Naive thymus-derived CD4-positive, alpha-beta T cell (primary cell): ENCODE data around the gene HEPH. TPM values are rescaled to one million over a fixed set of nuclear protein-coding genes. Genes with fewer than 3 reads are reported as not detected.

Experiments
- ATAC-seq: fragments of 150-1000 bp; cut with Tn5 transposase; 2 replicates; pipeline ENCODE4 v1.10.0; 2021; ENCODE audit warnings: mild to moderate bottlenecking, moderate library complexity
- CTCF ChIA-PET: fragments of 350-600 bp; sonication (Branson Sonifier 250); formaldehyde crosslinking; loops from one replicate; lab custom pipeline; 2021; ENCODE audit warnings: antibody characterized with exemption; lab: Charles Lee
- POLR2A ChIA-PET: fragments of 350-600 bp; sonication (Branson Sonifier 250); formaldehyde crosslinking; loops from one replicate; lab custom pipeline; 2021; ENCODE audit warnings: antibody characterized with exemption, inconsistent platforms; lab: Charles Lee
- DNase-seq, 9 donors: peaks; one replicate each; pipeline versions ENCODE4 v3.0.0 to v3.0.0-alpha.2; 2020 to 2022; ENCODE audit warnings: mixed read lengths in 1 of 9
- H3K27ac ChIP-seq: one replicate; pipeline ENCODE4 v1.7.0; 2013; ENCODE audit warnings: mild to moderate bottlenecking, low read depth, low read length, moderate library complexity
- H3K27me3 ChIP-seq, 2 donors: one replicate each; pipeline ENCODE4 v1.7.0; 2013; ENCODE audit warnings: low read length in 2 of 2, mild to moderate bottlenecking in 2 of 2, moderate library complexity in 2 of 2; ENCODE audit not compliant: control insufficient read depth in 2 of 2, insufficient read depth in 2 of 2
- H3K36me3 ChIP-seq, 3 experiments: 1 replicate in 2 of 3; 2 replicates in 1 of 3; pipeline ENCODE4 v1.7.0; 2013; ENCODE audit warnings: low read length in 3 of 3, mild to moderate bottlenecking in 3 of 3, moderate library complexity in 1 of 3; ENCODE audit not compliant: insufficient read depth in 3 of 3, control insufficient read depth in 2 of 3
- H3K4me1 ChIP-seq, 2 donors: one replicate each; pipeline ENCODE4 v1.7.0; 2013; ENCODE audit warnings: low read length in 2 of 2, mild to moderate bottlenecking in 2 of 2, moderate library complexity in 1 of 2; ENCODE audit not compliant: control insufficient read depth in 2 of 2, insufficient read depth in 2 of 2
- H3K4me3 ChIP-seq: 2 replicates; pipeline ENCODE4 v1.7.0; 2013; ENCODE audit warnings: mild to moderate bottlenecking, low read length
- H3K9me3 ChIP-seq, 3 experiments: 1 replicate in 2 of 3; 2 replicates in 1 of 3; pipeline ENCODE4 v1.7.0; 2013; ENCODE audit warnings: low read length in 3 of 3; ENCODE audit not compliant: control insufficient read depth in 2 of 3
- H3K27ac Mint-ChIP-seq, 9 donors: one replicate each; pipeline ENCODE4 v1.8.0; 2020 to 2022; ENCODE audit warnings: mixed read lengths in 9 of 9, mild to moderate bottlenecking in 8 of 9, moderate library complexity in 5 of 9, inconsistent platforms in 2 of 9
- H3K27me3 Mint-ChIP-seq, 5 donors: one replicate each; pipeline ENCODE4 v1.8.0; 2021 to 2022; ENCODE audit warnings: mixed read lengths in 5 of 5, mild to moderate bottlenecking in 1 of 5
- H3K36me3 Mint-ChIP-seq, 5 donors: one replicate each; pipeline ENCODE4 v1.8.0; 2020 to 2022; ENCODE audit warnings: mixed read lengths in 5 of 5, mild to moderate bottlenecking in 3 of 5, inconsistent platforms in 1 of 5
- H3K4me1 Mint-ChIP-seq, 7 donors: one replicate each; pipeline ENCODE4 v1.8.0; 2020 to 2022; ENCODE audit warnings: mixed read lengths in 7 of 7, mild to moderate bottlenecking in 3 of 7, inconsistent platforms in 1 of 7
- H3K4me3 Mint-ChIP-seq, 10 donors: one replicate each; pipeline ENCODE4 v1.8.0; 2020 to 2022; ENCODE audit warnings: mild to moderate bottlenecking in 10 of 10, mixed read lengths in 10 of 10, moderate library complexity in 6 of 10, inconsistent platforms in 2 of 10
- H3K9me3 Mint-ChIP-seq, 11 donors: one replicate each; pipeline ENCODE4 v1.8.0; 2020 to 2022; ENCODE audit warnings: mixed read lengths in 11 of 11, mild to moderate bottlenecking in 4 of 11, inconsistent platforms in 1 of 11, moderate library complexity in 1 of 11
- intact Hi-C, 2 donors: fragments of 100-400 bp; cut with micrococcal nuclease; formaldehyde crosslinking; loops; one replicate each; pipeline ENCODE4 v1.15.1; 2023
- polyA plus RNA-seq, 2 donors: library from polyadenylated mRNA; unstranded; fragments of 300-500 nt; fragmentation: Illumina TruSeq; gene quantifications; one replicate each; pipeline ENCODE4 v1.2.3, GENCODE V29; 2021
- total RNA-seq, 6 experiments: library from RNA in 5 of 6; stranded (reverse) in 5 of 6; gene quantifications; 1 replicate in 5 of 6; 2 replicates in 1 of 6; pipeline ENCODE4 v1.2.3 and lab custom pipeline; 2021 to 2026

HEPH gene
- total and polyA plus RNA-seq, 7 experiments from 2014 or later, result 0.17 to 0.34 (median 0.19) TPM; not detected in 4

- H3K27me3 ChIP-seq, result no peaks in the 10 kb centered on the region
- no peaks in the 10 kb centered on the region for H3K4me1 ChIP-seq
- Mint-ChIP-seq H3K36me3 (no peaks in the 10 kb centered on the region), H3K4me3 (no peak overlapping the region), H3K27me3 (peaks cover 0 to 12% (median 0%) of the 10 kb centered on the region in 5 donors), H3K4me1 (no peaks in the 10 kb centered on the region), H3K27ac (no peak overlapping the region), H3K9me3 (peaks cover 0 to 13% (median 5%) of the 10 kb centered on the region in 11 donors)
- intact Hi-C loops, result no loop called here
- POLR2A ChIA-PET, result no interaction called here
- H3K27ac ChIP-seq, result no peak overlapping the region
- CTCF ChIA-PET, result no interaction called here
- no peak overlapping the region for H3K4me3 ChIP-seq
- no peak for DNase-seq
- H3K36me3 ChIP-seq, result no peaks in the 10 kb centered on the region
- no peak for ATAC-seq
- H3K9me3 ChIP-seq, result no peaks in the 10 kb centered on the region
These were observed 91.4 kb downstream of the HEPH start for GRCh38 chrX:66255359-66255967.

- CTCF ChIA-PET, result no interaction called here
- Histone ChIP-seq H3K9me3 (no peaks in the 10 kb centered on the region), H3K27ac (no peak overlapping the region), H3K4me3 (no peak overlapping the region), H3K36me3 (no peaks in the 10 kb centered on the region), H3K27me3 (no peaks in the 10 kb centered on the region), H3K4me1 (no peaks in the 10 kb centered on the region)
- ATAC-seq (no peak), DNase-seq (no peak)
- Mint-ChIP-seq H3K36me3 (no peaks in the 10 kb centered on the region), H3K27me3 (peaks cover 0 to 4% (median 0%) of the 10 kb centered on the region in 5 donors), H3K4me3 (no peak overlapping the region), H3K9me3 (peaks cover 0 to 1% (median 0%) of the 10 kb centered on the region in 11 donors), H3K4me1 (no peaks in the 10 kb centered on the region), H3K27ac (no peak overlapping the region)
- POLR2A ChIA-PET, result no interaction called here
- intact Hi-C loops, result no loop called here
These were observed 98.8 kb downstream of the HEPH start for GRCh38 chrX:66262807-66263206.

Other genes starting within 250 kb of the HEPH start
- 1 to 10 TPM in 2 of 5 experiments, under 1 TPM in 2, not detected in 1; 0.32 to 1.8 (median 1.0) TPM for gene VSIG4, start 124.2 kb upstream of the HEPH start, total RNA-seq
- gene VSIG4, start 124.2 kb upstream of the HEPH start, polyA plus RNA-seq, result under 1 TPM in 1 of 2 donors, not detected in 1; 0.21 TPM